Activated CD4-positive, alpha-beta T cell treated with anti-CD3 and anti-CD28 coated beads, Interleukin-2, amount 50 U/mL, for 4 hours (primary cell): ENCODE results near the gene CYSTM1.
"Not testable (repeated sequence)": the region's sequence is repeated elsewhere in the genome, so short reads cannot be mapped to it uniquely, and the experiment has no call there.

ENCODE experiments used
- DNase-seq, 2 experiments: peaks; one replicate each; pipeline ENCODE4 v3.0.0-alpha.2; 2020

Gene CYSTM1

DNA sequence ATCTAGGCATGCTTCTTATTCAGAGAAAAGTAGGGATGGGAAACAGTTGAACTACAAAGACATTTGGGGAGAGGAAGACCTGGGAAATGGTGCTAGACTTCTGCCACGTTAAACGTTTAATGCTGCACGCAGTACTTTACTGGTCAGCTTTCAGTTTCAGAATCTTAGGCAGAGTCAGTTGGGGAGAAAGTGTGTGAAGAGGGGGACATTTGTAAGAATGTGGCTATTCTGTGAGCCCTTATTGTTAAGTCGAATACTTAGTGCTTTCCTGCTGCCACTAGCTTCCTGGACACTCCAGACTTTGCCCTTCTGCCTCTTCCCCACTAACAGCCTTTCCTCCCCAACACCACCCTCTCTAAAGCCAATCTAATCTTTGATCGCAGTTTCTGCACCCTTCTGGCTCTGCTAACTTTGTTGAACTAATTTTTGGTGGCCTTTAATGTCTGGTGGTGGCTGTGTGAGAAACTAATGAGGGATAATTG, 6.1 kb downstream of the CYSTM1 start:
- no peak for DNase-seq

DNA sequence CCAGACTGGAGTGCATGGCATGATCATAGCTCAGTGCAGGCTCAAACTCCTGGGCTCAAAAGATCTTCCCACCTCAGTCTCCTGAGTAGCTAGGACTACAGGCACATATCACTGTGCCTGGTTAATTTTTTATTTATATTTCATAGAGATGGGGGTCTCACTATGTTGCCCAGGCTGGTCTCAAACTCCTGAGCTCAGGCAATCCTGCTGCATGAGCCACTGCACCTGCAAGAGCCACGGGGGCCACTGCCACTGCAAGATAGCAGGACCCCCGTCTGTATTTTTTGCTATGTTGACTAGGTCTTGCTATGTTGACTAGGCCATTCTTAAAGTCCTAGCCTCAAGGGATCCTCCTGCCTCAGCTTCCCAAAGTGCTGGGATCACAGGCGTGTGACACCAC, 6.5 kb downstream of the CYSTM1 start:
- no peak for DNase-seq

DNA sequence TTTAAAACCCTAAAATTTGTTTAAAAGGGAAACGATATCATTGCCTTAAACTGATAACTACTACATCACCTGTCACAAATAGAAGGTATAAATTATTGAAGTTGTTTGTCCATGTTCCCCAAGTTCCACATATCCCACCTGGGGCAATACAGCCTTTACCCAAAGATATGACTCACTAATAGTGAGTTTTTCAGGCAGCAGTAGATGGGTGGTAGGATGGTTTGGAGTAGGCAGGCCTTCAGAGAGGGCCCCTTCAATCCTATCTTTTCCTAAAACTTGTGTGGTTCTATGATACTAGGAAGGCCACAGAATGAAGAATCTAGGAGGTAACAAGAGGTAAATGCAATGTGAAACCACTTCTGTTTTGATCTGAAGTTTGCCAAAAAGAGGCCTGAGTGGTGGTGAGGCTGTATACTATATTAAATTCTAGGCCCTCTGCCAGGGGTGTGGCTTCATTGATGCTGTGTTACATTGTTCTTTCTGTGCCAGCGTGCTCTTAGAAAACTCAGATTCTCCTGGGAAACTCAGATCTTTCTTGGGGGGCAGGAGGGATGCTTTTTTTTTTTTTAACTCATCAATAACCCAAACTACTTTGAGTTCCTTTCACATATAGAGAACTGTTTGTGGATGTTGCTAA, 7.2 kb downstream of the CYSTM1 start:
- no peak for DNase-seq

DNA sequence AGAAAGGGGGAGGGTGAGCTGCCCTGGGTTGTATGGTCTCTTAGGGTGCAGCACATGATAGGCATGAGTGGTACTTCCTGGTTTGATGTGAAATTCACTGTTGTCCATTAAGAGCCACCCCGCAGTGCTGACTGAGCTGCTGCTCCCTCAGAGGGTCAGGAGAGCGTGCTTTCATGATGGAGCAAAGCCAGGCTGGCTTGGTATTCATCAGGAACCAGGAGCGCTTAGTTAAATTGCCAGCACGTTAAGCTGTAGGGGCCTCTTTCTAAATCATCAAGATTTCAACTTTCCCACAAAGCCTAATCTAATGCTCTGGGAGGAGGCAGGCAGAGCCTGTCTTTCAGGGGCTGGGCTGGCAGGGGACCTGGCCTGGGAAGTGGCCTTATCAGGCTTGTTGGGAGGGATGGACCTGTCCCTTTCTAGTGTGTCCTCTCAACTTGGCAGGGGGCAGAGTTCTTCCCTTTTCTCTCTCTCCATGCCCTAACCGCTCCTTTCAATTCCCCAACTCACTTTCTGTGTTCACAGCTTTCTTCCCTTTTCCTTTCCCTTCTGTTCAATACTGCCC, 7.9 kb downstream of the CYSTM1 start:
- no peak for DNase-seq

DNA sequence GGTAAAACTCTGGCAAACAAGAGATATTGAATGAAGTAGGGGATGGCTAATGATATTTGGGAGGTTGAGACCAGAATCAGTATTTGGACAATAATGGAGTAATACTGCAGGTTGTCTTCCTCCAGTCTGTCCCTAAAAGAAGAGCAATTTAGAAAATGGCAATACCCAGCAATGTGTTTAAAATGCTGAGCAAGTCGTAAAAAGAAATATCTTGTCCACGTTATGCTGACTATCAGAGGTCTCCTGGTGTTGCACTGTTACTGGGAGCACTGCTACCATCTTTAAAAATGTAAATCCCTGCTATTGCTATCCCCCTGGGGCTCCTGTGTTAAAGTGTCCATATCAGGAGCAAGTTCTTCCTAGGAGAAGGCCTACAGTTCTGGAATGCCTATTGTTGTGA, 10.4 kb downstream of the CYSTM1 start:
- no peak for DNase-seq

DNA sequence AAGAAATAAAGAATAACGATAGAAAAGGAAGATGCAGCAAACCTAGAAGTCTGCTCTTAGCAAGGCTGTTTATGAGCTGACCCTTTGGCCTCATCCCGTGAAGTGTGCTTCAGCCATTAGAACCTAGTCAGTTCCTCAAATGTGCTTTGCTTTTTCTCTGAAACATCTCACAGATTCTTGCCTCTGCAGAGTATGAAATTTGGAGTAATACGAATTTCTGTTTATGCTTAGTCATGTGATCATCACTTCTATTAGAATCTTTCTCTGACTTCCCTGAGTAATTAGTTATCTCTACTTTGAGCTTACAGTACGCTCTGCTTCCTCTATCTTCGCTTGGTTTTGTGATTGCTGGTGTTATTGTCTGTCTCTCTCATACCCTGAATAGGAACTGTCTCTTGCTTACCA, 11.3 kb downstream of the CYSTM1 start:
- DNase-seq = no peak

DNA sequence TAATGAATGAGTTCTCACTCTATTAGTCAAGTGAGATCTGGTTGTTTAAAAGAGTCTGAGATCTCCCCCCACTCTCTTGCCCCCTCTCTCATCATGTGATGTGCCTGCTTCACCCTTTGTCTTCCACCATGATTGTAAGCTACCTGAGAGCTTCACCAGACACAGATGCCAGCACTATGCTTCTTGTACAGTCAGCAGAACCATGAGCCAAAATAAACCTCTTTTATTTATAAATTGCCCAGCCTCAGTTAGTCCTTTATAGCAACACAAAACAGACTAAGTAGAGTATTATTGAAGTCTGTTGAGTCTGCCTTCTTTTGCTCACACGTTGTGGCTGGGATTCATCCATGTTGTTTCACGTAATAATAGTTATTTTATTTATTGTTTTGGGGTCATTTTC, 14.3 kb downstream of the CYSTM1 start:
- DNase-seq = no peak

DNA sequence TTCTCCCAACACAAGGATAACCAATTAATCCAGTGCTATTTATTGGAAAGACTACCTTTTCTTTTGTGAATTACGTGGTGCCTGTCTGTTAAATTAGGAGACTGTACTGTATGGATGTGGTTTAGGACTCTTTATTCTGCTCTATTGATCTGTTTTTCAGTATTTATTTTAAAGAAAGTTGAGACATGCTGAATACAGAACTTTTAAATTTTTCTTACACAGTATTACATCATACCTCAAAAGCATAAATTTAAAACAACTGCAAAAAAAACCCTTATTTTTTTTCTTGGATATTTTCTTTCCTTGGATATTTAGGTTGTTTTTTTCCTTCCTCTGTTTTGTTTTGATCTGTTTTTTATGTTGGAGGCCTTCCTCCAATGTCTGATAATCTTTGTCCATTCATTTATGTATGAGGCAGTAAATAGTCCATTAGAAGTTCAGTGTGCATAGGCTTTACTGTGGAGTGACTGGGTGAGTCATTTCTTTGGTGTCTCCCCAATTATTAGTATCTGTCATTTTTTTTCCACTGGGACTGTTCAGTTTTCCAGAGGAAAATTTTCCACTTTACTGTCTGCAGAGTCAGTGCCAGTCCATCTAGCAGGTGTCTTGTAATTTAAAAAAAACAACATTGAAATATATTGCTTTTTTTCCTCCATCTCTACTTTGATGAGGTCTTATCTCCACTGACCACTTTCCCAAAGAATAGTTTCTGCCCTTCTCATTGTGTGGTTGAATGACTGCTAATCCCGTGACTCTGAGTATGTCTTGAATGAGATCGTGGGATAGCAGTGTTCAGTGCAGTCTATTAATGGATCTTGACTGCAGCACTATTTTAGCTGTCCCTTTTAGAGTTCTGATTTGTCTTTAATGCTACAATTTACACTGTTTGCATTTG, 15.2 kb downstream of the CYSTM1 start:
- no peak for DNase-seq

DNA sequence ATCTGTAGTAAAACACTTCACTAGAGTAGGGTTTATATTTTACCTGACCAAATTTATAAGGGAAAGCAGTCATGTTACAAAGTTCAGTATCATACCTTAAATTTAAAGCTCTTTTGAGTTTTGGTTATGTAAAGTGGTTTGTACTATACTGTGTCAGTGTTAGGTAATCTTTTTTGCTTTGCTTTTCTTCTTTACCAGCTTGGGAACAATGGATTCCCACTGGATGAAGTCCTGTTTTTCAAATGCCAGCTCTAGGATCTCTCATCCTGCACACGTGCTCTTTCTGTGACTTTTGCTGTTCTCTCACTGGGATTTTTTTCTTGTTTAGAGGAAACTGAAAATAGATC, 15.9 kb downstream of the CYSTM1 start:
- no peak for DNase-seq

DNA sequence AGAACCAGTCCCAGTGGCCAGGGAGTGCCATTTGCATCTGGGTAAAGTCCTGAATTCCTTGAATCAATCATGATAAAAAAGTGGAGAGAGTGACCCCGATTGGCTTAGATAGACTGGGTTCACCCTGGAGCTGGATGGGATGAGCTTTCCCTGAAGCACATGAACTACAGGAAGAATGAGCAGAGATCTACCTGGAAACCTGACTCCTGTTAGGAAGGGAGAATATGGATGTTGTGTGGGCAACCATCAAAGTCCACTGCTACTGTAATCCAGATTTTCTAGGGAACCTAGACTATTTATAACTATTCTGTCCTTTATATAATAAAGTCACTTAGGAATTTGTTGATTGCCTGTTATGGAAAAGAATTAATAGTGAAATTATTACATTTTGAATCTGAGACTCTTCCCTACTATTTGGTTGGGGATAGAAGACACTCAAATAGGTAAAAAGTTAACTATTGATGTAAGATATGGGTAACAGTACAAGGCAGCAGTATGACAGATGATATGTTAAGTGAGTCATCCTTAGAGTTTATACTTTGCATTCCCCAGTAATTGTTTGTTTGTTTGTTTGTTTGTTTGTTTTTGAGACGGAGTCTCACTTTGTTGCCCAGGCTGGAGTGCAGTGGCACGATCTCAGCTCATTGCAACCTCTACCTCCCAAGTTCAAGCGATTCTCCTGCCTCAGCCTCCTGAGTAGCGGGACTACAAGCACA, 17.9 kb downstream of the CYSTM1 start:
- no peak for DNase-seq

DNA sequence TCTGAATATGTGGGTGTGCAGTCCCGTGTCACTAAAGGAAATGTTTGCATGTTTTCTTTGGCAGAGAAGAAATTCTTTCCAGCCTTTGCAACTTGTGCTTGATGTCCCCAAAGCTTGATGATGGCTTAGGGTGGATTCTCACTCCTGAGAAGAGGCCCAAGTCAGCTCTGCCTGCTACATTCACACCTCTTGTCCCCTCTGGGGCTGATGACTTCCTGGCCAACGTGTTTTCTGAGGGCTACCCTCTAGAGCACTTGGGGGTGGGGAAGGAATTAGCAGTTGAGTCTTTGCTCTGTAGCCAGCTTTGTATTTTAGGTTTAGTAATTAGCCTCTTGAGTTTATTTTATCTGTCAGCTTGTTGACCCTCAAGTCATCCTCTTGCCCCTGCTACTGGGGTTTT, 19.7 kb downstream of the CYSTM1 start:
- no peak for DNase-seq

DNA sequence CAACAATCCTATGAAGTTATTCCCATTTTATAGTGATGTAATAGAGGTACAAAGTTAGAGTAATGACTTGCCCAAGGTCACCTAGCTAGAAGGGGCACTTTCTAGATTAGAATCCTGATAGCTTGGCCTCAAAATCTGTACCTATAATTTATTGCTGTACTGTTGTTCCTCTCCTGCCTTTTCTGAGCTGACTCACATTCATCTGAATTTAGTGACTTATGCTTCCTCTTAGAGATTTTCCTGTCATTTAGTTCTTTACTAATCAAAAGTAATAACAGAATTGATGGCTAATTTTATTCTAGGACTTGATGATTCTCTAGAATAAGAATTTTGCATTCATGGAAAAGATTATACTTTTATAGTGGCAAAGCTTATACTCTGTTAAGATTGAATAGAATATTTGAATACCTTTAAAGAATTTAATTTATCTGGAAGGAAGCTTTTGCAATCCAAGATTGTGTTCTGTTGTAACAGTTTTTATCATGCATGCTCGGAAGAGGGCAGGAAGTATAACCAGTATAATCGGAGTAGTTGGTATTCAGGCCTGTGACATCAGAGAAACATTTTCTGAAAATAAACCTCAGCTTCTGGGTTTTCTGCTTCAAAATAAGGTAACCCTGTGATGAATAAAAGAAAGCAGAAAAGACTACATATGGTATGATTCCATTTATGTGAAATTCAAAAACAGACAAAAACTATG, 21.3 kb downstream of the CYSTM1 start:
- DNase-seq = no peak

DNA sequence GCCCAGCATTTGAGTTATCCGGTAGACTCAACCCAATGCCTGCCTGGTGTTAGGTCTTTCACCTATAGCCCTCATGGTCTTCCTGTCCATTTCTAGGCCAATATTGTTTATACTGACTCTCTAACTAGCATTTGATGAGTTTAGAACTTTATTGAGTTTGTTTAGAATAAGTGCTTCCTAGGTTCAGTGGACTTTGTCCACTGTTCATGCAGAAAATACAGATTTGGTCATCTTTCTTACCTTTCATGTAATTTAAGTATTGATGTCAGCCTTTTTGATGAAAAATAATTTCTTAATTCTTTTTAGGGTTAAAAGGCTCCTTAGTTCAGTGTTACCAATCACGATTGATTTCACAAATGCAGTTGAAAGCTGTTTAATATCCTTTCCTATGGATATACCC, 22.0 kb downstream of the CYSTM1 start:
- DNase-seq = no peak

DNA sequence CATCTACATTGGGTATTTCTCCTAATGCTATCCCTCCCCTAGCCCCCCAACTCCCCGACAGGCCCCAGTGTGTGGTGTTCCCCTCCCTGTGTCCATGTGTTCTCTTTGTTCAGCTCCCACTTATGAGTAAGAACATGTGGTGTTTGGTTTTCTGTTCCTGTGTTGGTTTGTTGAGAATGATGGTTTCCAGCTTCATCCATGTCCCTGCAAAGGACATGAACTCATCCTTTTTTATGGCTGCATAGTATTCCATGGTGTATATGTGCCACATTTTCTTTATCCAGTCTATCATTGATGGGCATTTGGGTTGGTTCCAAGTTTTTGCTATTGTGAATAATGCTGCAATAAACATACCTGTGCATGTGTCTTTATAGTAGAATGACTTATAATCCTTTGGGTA, 23.9 kb downstream of the CYSTM1 start:
- not testable (repeated sequence) for DNase-seq

DNA sequence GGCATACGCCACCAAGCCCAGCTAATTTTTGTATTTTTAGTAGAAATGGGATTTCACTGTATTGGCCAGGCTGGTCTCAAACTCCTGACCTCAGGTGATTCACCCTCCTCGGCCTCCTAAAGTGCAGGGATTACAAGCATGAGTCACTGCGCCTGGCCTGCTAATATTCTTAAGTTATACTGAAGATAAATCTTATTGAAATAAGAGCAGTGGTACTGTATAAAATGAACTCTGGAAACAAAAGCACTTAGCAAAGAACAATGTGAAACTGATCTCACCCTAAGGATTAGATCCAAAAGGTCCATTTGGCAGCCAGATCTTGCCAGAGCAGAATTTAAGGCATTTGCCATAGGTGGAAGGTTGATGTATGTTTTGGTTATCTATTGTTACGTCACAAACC, 27.1 kb downstream of the CYSTM1 start:
- DNase-seq = no peak

DNA sequence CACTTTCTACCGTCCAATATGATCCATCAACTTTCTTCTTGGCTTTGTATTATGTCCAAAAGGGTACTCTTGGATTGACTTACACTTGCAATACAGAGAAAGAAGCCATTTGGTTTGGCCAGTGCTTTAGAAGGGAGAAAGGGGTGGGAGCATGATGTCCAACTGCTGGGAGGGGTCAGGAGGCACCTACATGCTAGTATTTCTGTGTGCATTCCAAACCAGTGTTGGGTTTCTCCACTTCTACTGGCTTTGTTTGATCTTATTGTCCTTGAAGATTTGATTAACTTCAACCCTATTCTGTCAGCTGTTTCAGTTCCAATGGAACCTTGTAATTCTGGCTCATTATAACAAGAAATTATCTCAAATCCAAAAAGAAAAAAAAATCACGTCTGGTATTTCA, 27.6 kb downstream of the CYSTM1 start:
- DNase-seq = no peak

DNA sequence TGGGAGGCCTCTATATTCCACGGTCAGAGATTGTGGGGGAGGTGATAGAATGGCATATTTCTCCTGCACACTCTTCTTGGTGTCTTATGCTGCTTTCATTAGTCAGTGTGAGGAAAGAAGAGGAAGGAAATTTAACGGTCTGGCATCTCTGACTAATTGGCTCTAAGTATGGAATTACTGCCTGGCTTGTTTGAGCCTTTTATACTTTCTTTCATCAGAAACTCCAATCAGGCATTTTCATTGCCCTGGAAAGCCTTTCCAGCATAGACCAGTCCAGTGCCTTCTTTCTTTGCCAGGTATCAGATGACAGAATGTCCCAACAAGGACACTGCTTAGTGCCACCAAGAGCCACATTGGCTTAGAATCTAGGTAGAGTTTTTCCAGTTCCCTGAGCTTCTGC, 30.2 kb downstream of the CYSTM1 start:
- no peak for DNase-seq

DNA sequence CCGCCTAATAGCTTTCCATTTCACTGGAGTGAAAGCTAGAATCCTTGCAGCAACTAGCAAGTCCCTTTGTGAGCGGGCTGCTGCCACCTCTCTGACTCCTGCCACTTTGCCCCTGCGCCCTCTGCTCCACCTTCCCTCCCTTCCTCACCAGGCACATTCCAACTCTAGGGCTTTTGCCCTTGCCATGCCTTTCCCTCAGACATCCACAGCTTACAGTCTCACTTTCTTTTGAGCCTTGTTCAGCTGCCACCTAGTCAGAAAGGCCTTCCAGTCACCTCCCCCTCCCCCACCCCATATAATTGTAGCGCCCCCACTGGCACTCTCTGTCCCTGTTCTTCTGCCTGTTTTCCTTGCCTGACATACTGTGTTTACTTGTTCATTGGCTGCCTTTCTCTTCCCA, 31.0 kb downstream of the CYSTM1 start:
- no peak for DNase-seq

DNA sequence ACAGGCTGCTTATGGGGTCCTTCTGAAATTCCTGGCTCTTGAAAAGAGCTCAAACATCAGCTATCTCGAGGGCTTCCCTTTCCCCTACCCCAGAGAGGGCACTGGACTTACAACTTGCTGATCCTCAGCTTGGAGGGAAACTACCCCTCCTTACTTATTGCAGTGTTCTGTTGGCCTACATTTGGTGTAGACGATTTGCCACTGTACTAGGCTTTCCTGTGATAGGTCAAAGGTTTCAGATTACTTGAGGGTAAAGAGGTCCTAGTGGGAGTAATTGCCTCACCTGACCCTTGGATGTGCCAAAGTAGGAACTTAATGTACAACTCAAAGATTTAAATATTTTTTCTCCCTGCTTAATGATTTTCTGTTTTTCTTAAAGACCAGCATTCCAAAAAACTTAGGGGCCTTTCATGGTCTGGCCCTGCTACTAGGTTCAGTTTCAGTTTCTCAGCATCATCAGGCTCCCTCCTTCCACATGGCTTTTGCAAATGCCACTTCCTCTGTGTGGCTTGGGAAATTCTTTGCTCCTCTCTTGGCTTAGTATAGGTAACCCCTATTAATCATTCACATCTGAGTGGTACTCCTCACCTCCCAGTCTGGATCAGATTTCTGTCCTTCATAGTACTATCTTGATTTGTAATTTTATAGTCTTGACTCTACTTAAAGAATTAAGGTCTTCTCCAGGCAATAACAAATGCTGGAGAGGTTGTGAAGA, 32.4 kb downstream of the CYSTM1 start:
- no peak for DNase-seq

DNA sequence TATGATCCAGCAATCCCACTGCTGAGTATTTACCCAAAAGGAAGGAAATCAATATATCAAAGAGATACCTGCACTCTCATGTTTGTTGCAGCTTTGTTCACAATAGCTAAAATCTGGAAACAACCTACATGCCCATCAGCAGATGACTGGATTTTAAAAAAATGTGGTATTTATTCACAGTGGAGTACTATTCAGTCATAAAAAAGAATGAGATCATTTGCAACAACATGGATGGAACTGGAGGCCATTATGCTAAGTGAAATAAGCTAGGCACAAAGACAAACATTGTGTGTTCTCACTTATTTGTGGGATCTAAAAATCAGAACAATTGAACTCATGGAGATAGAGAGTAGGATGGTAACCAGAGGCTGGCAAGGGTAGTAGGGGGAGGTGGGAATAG, 33.1 kb downstream of the CYSTM1 start:
- DNase-seq = no peak

DNA sequence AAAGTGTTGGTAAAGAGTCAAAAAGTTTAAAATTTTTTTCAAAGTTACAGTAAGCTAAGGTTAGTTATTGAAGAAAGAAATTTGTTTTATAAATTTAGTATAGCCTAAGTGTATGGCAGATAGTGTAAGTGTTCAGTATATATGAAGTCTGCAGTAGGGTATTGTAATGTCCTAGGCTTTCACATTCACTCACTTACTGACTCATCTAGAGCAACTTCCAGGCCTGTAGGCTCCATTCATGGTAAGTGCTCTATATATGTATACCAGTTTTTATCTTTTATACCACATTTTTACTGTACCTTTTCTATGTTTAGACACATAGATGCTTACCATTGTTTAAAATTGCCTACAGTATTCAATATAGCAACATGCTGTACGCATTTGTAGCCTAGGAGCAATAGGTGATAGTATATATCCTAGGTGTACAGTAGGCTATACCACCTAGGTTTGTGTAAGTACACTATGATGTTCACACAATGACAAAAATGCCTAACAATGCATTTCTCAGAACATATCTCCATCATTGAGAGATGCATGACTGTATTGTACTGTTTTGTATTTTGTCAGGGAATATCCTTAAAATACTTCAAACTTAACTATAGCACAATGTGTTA, 38.5 kb downstream of the CYSTM1 start:
- no peak for DNase-seq

DNA sequence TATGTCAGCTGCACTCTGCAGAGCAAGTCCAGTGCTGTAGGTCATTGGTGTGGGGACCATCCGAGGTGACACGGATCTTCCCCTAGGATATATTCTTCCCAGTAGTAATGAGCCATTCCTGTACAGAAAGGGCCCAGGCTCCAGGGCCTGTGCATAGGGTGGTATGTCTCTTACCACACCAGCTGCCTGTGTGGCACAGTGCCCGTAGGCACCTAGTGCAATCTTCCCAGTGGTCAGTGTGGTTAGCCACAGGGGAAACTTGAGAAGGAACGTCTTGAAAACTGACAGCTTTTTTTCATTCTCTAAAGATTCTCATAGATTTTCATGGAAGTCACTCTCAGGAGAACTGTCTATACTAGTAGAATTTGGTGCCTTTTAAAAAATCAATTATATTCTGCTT, 39.8 kb downstream of the CYSTM1 start:
- no peak for DNase-seq
